HG03378 (cell line): ENCODE measurements around the gene KRT37.

ENCODE experiments used
- ATAC-seq: cut with Tn5 transposase; IDR thresholded peaks from one replicate; pipeline ENCODE4 v1.9.1; 2021; ENCODE audit warnings: mild to moderate bottlenecking, moderate library complexity; ENCODE audit not compliant: unreplicated experiment

The KRT37 gene

DNA sequence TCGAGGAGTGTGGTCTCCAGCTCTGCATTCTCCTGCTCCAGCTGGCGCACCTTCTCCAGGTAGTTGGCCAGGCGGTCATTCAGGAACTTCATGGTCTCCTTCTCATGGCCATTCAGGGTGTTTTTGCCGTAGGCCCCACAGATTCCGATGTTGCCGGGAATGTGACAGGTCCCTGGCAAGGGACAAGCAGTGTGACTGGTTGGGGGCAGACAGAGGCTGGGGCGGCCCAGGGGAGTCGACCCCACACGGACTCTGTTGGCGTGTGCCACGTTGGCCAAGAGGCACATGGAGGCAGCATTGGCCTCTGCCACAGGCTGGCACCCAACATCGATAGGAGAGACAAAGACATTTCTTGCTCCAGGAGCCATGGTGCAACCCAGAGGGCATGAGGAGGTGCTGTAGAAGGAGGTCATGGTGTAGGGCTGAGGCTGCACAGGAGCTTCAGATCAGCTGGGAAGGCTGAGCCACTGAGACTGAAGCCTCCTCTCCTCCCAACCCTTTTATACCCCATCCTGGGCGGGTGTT is at the start of gene KRT37:
Gene KRT37, minus strand, starts transcription at position 475 of the 525 bp plus-strand sequence. Its CDS starts 62 bp downstream, at position 413.
- ATAC-seq: no peak

DNA sequence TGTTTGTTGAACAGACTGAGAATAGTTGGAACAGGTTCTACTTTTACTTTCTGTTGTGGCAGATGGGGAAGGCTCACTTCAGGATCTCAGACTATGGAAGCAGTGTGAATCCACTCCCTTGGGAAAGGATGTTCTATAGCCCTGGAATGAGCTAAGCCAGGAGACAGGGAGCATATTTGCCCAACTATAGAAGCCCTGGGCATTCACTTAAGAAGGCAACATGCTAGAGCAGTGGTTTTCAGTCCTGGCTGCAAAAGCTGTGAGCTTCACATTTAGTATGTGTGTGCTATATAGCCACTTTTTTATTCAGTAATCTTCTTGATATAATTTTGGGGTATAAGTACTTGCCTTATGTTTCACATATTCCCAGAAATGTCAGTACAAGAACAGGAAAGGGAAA is 44.0 kb upstream of the KRT37 start:
- ATAC-seq: no peak

DNA sequence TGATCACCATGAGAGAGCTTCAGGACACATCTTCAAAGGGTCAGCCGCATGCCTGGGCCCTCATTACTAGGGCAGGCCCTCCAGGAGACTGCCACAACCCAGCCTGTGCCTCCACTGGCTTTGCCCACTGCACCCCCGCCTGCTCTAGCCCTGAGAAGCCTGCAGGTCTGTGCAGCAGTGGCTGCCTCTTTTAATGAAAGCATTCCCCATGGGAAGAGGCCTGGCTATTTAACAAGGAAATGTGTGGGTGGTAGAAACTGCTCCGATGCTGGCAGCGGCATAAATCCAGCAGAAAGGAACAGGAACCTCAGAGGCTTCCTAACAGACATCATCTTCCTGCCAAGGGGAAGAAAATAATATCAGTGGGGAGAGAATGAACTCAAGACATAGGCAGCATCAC is 43.2 kb upstream of the KRT37 start:
- ATAC-seq: no peak

DNA sequence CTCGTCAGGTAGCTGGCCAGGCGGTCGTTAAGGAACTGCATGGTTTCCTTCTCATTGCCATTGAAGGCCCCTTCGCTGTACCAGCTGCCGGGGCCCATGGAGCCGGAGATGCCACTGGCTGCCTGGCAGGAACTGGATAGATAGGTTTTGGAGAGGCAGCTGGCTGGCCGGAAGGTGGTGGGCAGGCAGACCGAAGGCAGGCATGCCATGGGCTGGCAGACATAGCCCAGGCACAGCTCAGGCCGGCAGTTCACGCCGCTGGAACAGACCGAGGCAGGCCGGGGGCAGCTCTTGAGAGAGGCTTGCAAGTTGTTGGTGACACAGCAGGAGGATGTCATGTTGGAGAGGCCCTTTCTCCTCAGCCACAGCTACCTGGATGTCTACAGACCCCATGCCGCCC is 42.6 kb upstream of the KRT37 start, which contains the start of gene KRT32:
Gene KRT32, minus strand, starts transcription at position 399 of the 400 bp plus-strand sequence. Its CDS starts 61 bp downstream, at position 338.
- ATAC-seq: no peak

DNA sequence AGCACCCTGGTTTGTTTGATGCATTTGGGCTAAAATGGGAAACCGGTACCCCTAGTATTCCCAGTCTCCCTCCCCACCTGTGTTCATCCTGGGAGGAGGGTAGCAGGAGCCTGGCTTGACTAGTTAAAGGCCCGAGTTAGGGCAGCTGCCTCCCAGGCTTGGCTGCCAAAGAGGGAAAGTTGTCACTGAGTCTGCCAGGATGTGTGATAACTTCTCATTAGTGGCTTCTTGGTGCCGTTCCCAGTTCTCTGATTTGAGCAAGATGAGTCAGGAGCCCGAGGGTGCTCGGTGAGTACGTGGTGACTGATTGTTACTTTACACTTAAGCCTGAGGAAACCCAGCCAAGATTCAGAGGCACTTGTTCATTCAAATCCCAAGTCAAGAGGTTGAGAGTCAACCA is 40.3 kb upstream of the KRT37 start:
- no peak for ATAC-seq

DNA sequence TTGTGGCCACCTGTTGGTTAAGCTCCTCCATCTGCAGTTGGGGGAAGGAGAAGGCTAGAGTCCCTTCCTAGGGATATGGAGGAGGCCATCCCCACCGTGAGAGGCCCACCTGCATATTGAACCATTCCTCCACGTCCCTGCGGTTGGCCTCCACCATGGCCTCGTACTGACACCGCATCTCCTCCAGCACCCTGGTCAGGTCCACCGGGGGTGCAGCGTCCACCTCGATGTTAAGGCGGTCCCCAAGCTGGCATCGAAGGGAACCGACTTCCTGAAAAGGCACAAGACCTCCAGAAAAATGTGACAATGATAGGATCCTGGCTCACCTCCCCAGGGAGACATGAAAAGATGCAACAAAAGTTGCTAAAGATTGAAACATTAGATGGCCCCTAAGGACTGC is 39.8 kb upstream of the KRT37 start:
- ATAC-seq: no peak

DNA sequence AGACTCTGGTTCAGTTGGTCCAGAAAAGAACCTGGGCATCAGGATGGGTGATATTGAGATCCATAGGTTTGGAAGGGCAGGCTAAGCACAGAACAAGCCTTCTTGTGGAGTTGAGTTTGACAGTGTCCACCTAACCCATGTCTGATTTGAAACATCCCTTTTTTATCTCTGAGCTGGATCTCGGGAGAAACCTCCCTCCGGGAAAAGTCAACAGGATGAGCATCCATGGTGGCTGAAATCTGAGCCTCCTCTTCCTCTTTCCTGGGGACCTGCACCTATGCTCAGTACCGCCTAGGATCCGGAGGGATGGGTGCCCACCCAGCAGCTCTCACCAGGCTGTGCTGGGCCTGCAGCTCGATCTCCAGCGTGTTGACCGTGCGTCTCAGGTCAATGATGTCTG is 39.4 kb upstream of the KRT37 start:
- no peak for ATAC-seq

DNA sequence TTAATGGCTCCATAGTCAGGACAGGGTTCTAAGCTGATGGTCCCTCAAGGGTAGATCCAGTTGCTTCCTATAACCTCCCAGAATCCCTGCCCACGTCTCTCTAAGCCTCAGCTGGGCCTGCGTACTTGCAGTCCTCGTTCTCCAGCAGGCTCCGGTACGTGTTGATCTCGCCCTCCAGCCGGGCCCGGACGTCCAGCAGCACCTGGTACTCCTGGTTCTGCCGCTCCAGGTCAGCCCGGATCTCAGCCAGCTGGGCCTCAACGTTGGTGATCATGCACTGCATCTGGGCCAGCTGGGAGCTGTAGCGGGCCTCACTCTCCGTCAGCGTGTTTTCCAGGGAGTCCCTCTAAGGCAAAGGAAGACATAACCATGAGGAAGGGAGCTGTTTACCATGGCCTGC is 38.3 kb upstream of the KRT37 start:
- ATAC-seq: no peak

DNA sequence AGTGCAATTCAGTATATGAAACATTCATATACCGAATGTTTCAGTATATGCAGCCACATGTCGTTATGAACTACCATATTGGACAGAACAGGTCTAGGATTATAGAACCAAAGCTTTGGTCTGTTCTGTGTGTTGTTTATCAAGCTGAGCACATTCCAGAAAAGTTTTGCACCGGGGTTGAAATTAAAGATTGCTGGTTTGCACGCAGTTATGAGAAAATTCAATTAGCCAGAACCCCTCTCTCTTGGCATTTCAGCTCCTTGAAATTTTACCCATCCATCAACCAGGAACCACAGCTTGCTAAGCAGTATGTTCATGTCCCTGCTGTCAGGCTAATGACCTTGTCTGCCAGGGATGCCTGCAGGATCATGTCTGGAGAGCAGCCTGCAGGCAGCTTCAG is 33.3 kb upstream of the KRT37 start:
- ATAC-seq: no peak

DNA sequence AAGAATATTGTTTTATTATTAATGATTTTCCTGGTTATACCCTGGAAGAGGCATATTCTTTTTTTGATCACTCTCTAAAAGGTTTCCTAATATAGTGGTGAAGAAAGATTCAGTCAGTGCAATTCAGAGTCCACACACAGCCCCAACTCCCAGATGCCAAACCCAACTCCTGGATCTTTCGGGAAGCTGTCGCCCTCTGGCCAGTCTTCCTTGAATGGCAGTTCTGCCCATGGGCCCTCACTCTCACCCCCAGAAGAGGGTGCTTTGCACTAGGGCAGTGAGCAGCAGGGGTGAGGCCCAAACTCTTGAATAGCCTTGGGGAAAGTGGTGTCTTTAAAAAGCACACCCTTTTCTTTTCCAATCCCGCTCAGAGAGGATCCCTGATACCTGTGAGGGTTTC is 31.8 kb upstream of the KRT37 start:
- no peak for ATAC-seq

DNA sequence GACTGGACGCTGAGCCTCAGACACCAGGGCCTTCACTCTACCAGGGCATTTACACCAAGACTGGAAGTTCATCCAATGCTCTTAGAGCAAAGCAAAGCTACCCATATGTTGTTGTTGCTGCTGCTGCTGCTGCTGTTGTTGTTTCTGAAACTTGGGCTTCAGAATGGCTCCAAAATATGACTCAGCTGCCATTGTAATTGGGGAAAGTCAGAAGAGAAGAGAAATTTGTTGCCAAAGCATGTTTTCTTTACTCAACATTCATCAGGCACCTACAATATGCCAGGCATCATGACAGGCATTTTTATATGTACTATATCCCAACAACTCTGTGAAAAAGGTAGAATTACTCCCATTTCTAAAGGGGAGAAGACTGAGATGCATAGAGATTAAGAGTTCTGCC is 30.9 kb upstream of the KRT37 start:
- no peak for ATAC-seq

DNA sequence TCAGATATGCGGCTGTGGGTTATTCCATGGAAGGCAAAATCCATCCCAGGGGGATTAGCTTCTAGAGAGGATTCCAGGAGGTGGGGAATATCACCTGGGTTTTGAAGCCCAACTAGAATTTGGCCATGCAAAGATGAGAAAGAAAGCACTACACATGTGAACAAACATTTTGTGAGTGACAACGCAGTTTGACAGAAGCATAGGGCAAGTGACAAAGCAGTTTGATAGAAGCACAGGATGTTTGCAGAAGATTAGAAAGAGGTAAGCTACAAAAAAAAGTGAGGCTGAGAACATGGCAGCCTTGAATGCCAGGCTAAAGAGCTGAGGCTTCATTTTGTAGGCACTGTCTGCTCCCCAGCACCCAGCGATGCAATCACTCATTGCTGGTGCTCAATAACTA is 28.7 kb upstream of the KRT37 start:
- ATAC-seq: no peak

DNA sequence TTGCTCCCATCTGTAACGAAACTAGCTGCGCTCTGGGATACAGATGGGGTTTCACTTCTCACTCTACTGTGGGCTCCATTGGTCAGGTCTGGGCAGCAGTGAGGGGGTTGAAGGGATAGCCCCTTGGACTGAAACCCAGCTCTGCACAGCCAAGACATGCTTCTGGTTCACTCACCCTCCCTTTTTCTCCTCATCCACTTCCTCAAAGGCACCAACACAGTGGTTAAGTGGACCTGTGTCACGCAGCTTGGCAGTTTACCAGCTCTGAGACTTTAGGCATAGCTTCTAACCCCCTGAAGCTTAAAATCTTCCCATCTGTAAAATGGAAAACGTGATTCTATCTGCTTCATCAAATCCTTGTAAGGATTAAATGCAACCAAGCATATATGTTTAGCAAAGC is 27.9 kb upstream of the KRT37 start:
- ATAC-seq: no peak

DNA sequence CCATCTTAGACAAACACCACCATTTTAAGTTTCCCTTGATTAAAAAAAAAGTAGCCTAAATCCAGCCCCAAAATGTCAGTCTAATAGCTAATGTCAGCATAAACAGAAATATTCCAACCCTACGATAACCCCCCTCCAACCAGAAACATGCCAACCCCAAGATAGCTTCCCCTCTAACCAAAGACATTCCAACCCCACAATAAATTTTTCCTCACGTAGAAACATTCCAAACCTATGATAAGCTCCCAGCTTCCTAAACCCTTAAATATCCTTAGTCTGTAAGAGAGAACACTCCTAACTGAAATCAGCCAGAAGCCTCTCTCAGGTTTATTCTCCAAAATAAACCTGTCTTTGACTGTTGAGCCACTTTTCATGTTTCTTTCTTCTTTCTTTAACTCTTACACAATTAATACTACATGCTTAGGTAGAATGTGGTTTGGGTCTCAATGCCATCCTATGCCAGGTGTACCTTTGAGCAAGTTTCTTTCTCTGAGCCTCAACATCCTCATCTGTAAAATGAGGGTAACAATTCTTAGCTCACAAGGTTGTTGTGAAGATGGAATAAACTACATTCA is 26.9 kb upstream of the KRT37 start:
- no peak for ATAC-seq

DNA sequence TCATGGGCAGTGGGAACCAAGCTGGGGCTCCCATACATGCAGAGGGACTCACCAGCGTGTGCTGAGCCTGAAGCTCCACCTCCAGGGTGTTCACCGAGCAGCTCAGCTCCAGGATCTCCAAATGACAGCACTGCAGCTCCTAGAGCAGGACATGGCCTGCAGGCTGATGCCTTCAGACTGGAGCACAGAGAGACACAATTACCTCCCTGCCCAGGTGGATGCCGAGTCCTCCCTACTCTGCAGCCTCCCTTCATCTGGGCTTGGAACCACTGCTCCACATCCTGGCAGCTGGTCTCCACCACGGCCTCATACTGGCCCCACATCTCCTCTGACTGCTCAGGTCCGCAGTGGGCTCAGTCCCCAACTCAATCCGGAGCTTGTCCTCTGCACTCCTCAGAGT is 24.6 kb upstream of the KRT37 start:
- ATAC-seq: no peak

DNA sequence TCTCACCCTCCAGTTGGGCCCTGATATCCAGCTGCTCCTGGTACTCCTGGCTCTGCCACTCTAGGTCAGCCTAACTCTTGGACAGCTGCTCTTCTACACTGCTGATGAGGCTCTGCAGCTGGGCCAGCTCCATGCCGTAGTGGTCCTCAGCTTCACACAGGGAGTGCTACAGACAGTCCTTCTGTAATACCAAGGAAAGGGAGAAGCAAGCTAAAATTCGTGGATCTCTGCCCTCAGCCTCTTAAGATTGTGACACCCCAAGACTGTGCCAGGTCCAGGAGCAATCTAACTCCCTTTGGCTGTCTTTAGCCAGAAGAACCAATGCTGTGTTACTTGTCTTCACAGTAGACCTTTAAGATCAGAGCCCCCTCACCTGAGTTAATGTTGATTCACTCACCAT is 24.1 kb upstream of the KRT37 start:
- no peak for ATAC-seq

DNA sequence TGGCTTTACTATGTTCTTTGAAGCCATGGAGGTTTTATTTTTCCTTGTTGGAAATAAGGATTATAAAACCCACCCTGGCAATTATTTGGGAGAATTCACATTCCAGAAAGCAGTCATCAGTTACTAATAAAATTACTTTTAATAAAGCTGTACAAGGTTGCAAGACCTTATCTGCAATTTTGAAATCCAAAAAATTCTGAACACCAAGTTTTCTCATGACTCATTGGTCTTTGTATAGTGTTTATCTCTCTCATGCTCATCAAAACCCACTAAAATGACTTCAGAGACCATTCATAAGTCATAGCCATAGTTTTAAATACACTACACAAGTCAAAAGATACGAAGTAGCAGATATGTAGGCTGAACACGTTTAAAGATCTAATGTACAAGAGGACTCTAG is 22.4 kb upstream of the KRT37 start:
- ATAC-seq: no peak

DNA sequence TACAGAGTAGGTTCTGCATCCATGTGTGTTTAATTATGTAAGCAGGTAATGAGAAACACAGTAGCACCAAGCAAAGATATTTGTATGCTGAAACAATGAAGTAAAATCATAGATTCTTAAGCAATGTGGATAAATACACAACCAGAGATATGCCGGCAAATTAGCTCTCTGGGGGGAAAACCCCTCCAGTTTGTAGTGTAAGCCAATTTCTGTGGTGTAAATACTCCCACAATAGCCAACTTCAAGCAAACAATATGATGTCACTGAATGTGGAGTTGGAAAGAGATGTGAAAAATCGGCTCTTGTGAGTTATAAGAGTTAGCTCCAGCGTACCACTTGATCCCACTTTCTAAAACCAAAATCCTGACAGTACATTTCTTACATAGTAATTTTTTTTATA is 20.3 kb upstream of the KRT37 start:
- no peak for ATAC-seq

DNA sequence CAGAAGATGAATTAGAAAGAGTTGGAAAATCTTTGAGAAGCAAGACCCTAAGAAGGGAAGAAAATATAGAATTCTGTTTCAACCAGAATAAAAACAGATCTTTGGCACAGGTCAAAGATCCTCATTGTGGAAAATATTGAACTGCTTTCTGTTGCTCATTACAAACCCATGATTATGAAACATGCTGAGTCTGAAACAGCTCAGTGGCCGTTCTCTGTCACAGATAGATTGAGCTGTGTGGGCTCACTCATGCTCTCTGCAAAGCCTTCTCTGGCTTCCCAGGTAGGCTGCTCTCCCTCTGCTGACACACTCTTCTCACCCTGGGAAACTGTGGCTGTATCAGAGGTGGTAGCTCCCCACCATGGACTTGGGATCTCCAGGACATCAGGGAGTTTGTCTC is 19.8 kb upstream of the KRT37 start:
- ATAC-seq: no peak

DNA sequence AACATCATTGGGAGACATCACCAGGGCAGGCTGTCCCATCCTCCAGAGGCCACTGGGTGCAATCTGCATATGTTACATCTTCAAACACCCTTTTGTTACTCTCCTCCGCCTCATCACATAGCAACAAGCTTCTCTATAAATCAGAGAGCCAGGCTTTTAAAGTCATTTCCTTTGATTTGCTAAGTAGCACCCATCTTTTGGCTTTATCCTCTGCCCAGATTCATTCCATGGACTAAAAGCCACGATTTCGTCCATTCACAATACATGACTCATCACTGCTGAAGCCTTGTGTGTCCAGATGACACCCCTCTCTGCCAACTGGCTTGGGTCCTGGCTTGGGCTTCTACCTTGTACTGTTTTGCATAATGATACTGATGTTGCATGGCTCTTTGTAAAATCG is 18.4 kb upstream of the KRT37 start:
- no peak for ATAC-seq

DNA sequence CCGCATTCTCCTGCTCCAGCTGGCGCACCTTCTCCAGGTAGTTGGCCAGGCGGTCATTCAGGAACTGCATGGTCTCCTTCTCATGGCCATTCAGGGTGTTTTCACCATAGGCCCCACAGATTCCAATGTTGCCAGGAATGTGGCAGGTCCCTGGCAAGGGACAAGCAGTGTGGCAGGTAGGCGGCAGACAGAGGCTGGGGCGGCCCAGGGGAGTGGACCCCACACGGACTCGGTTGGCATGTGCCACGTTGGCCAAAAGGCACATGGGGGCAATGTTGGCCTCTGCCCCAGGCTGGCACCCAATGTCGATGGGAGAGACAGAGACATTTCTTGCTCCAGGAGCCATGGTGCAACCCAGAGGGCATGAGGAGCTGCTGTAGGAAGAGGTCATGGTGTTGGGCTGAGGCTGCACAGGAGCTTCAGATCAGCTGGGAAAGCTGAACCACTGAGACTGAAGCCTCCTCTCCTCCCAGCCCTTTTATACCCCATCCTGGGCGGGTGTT is 16.2 kb upstream of the KRT37 start, which contains the start of gene KRT38:
Gene KRT38, minus strand, starts transcription at position 453 of the 503 bp plus-strand sequence. Its CDS starts 62 bp downstream, at position 391.
- ATAC-seq: no peak

DNA sequence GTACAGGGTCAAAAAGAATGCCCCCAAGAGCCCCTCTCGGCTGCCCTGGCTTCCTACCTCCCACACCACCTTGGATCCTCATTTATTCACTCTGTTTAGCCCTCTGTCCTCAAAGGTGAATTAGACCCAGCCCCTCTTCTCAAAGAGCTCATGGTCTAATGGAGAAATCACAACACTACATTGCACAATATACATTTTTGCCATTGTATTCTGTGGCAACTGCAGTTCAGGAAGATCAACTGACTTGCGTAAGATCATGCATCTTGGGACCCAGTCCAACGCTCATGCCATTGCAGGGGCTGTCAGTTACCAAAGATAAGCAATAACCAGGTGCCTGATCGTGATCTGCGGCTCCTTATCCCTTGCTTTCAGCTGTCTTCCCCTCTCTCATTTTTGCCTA is 15.0 kb upstream of the KRT37 start:
- ATAC-seq: no peak

DNA sequence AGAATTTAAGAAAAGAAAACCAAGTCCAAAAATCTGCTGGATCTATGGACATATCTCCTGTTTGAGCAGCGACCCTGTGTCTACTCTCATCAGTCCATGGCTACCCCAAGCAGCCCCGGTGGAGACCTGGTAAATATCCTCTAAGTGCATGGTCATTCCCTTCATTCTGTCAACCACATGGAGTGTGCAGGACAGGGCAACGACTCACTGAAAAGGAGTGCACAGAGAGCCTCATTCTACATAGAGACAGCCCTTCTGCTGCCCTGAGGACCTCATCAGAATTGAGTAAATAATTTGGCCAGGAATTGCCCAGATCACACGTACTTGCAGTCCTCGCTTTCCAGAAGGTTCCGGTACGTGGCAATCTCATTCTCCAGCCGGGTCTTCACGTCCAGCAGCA is 13.4 kb upstream of the KRT37 start:
- ATAC-seq: no peak
